OCI-LY1 (cell line): Measurements from ENCODE around the gene MICAL1.

ENCODE experiments used
- H2AFZ ChIP-seq: fragments of 200-600 bp; sonication (generic), shearing (Covaris generic); 2 replicates; pipeline ENCODE4 v1.6.0; 2014; ENCODE audit warnings: antibody characterized with exemption, mild to moderate bottlenecking, low read length
- H3F3A ChIP-seq: fragments of 200-600 bp; sonication (generic), shearing (Covaris generic); 2 replicates; pipeline ENCODE4 v1.6.0; 2014; ENCODE audit warnings: mild to moderate bottlenecking, antibody characterized with exemption, low read length, moderate library complexity; ENCODE audit not compliant: insufficient read depth
- H3K27ac ChIP-seq: fragments of 200-600 bp; sonication (generic); 2 replicates; pipeline ENCODE4 v1.5.1; 2014; ENCODE audit warnings: low read length, mixed run types, mild to moderate bottlenecking, low read depth; ENCODE audit not compliant: poor library complexity, severe bottlenecking
- H3K27me3 ChIP-seq: fragments of 200-600 bp; sonication (generic); 2 replicates; pipeline ENCODE4 v1.6.0; 2014; ENCODE audit warnings: antibody characterized with exemption, mild to moderate bottlenecking, low read length, moderate library complexity; ENCODE audit not compliant: insufficient read depth
- H3K36me3 ChIP-seq: fragments of 200-600 bp; sonication (generic); 2 replicates; pipeline ENCODE4 v1.6.1; 2014; ENCODE audit warnings: mild to moderate bottlenecking, antibody characterized with exemption, low read length, moderate library complexity, mixed read lengths; ENCODE audit not compliant: insufficient read depth
- H3K4me1 ChIP-seq: fragments of 200-600 bp; sonication (generic); 2 replicates; pipeline ENCODE4 v1.5.1; 2014; ENCODE audit warnings: mild to moderate bottlenecking, low read length, moderate library complexity; ENCODE audit not compliant: insufficient read depth, severe bottlenecking
- H3K4me2 ChIP-seq: fragments of 200-600 bp; sonication (generic), shearing (Covaris generic); 2 replicates; pipeline ENCODE4 v1.6.1; 2014; ENCODE audit warnings: low read length
- H3K4me3 ChIP-seq: fragments of 200-600 bp; sonication (generic); 2 replicates; pipeline ENCODE4 v1.5.1; 2014; ENCODE audit warnings: low read length, low read depth, mild to moderate bottlenecking, mixed read lengths; ENCODE audit not compliant: poor library complexity, severe bottlenecking
- H3K79me2 ChIP-seq: fragments of 200-600 bp; shearing (Covaris generic); 2 replicates; pipeline ENCODE4 v1.6.1; 2016; ENCODE audit warnings: mixed run types, low read length, mixed read lengths; ENCODE audit not compliant: insufficient read depth
- H3K9ac ChIP-seq: fragments of 200-600 bp; sonication (generic), shearing (Covaris generic); 2 replicates; pipeline ENCODE4 v1.6.1; 2014; ENCODE audit warnings: mild to moderate bottlenecking, low read length, mixed read lengths
- H3K9me2 ChIP-seq: fragments of 200-600 bp; sonication (generic), shearing (Covaris generic); 2 replicates; pipeline ENCODE4 v1.6.1; 2014; ENCODE audit warnings: low read depth, mild to moderate bottlenecking, low read length, mixed read lengths
- H3K9me3 ChIP-seq: fragments of 200-600 bp; shearing (Covaris generic); 2 replicates; pipeline ENCODE4 v1.6.1; 2014; ENCODE audit warnings: low read length, mixed read lengths
- H4K20me1 ChIP-seq: fragments of 200-600 bp; sonication (generic), shearing (Covaris generic); 2 replicates; pipeline ENCODE4 v1.6.0; 2016; ENCODE audit warnings: mild to moderate bottlenecking, low read length; ENCODE audit not compliant: insufficient read depth
- CTCF ChIP-seq: fragments of 200-600 bp; sonication (generic), shearing (Covaris generic); IDR thresholded peaks from 2 replicates; pipeline ENCODE4 v1.5.1; 2017; ENCODE audit warnings: mild to moderate bottlenecking, antibody characterized with exemption, low read length, moderate library complexity, mixed read lengths
- EZH2 ChIP-seq: fragments of 200-600 bp; sonication (generic), shearing (Covaris generic); IDR thresholded peaks from 2 replicates; pipeline ENCODE4 v1.8.0; 2017; ENCODE audit warnings: borderline replicate concordance, mixed run types, mild to moderate bottlenecking, antibody characterized with exemption, low read length, moderate library complexity, mixed read lengths

Gene MICAL1

GRCh38 chr6:109471105-109471810, 15.7 kb upstream of the MICAL1 start:
- Histone ChIP-seq H3K4me2 (no peak overlapping the region), H3K36me3 (peaks cover 98% of the 10 kb centered on the region), H4K20me1 (no peaks in the 10 kb centered on the region), H3K4me3 (no peak overlapping the region), H3K9me2 (no peaks in the 10 kb centered on the region), H3K9me3 (no peaks in the 10 kb centered on the region), H3K4me1 (peaks cover under 1% of the 10 kb centered on the region), H3K27ac (no peak overlapping the region), H2AFZ (no peak overlapping the region), H3F3A (no peaks in the 10 kb centered on the region), H3K9ac (no peak overlapping the region), H3K79me2 (peaks cover 9% of the 10 kb centered on the region; the same call in 1 of the 2 replicates), H3K27me3 (no peaks in the 10 kb centered on the region)
- TF ChIP-seq EZH2 (no peak), CTCF (no peak)

- Histone ChIP-seq H3K27me3 (no peaks in the 10 kb centered on the region), H3K4me1 (no peaks in the 10 kb centered on the region), H3K9ac (no peak overlapping the region), H3K9me2 (no peaks in the 10 kb centered on the region), H3K36me3 (peaks cover 98% of the 10 kb centered on the region), H2AFZ (no peak overlapping the region), H3K79me2 (no peaks in the 10 kb centered on the region), H3K4me2 (no peak overlapping the region), H3K4me3 (no peak overlapping the region), H4K20me1 (no peaks in the 10 kb centered on the region), H3F3A (no peaks in the 10 kb centered on the region), H3K27ac (no peak overlapping the region), H3K9me3 (no peaks in the 10 kb centered on the region)
- TF ChIP-seq CTCF (no peak), EZH2 (no peak)
Measured at GRCh38 chr6:109469591-109470189, 14.1 kb upstream of the MICAL1 start.

GRCh38 chr6:109467696-109468095, 12.1 kb upstream of the MICAL1 start:
- H3K4me1 ChIP-seq = no peaks in the 10 kb centered on the region
- H3K9ac ChIP-seq = no peak overlapping the region
- H3K4me3 ChIP-seq = no peak overlapping the region
- H3K4me2 ChIP-seq = no peak overlapping the region
- no peaks in the 10 kb centered on the region for H3K79me2 ChIP-seq
- no peaks in the 10 kb centered on the region for H4K20me1 ChIP-seq
- no peak overlapping the region for H3K27ac ChIP-seq
- no peaks in the 10 kb centered on the region for H3K9me3 ChIP-seq
- TF ChIP-seq CTCF = no peak
- no peak for TF ChIP-seq EZH2
- H3K9me2 ChIP-seq = no peaks in the 10 kb centered on the region
- H3F3A ChIP-seq = no peaks in the 10 kb centered on the region
- peaks cover 99% of the 10 kb centered on the region for H3K36me3 ChIP-seq
- H2AFZ ChIP-seq = no peak overlapping the region
- H3K27me3 ChIP-seq = no peaks in the 10 kb centered on the region
